Panc1 (cell line): Measurements from ENCODE around the gene USP9X.

ENCODE experiments used
- CTCF ChIP-seq: fragments of 450-650 bp; IDR thresholded peaks from 2 replicates; pipeline ENCODE4 v1.5.1; 2017; ENCODE audit warnings: mild to moderate bottlenecking
- POLR2AphosphoS5 ChIP-seq: IDR thresholded peaks from 2 replicates; pipeline ENCODE4 v1.6.1; 2012; ENCODE audit warnings: mild to moderate bottlenecking, low read depth, low read length, moderate library complexity
- REST ChIP-seq, 2 experiments: IDR thresholded peaks; 2 replicates each; pipeline ENCODE4 v1.6.1; 2011 to 2012; ENCODE audit warnings: low read depth in 2 of 2, control low read depth in 1 of 2, low read length in 1 of 2, mild to moderate bottlenecking in 1 of 2, moderate library complexity in 1 of 2; ENCODE audit not compliant: insufficient read depth in 1 of 2
- SIN3A ChIP-seq: IDR thresholded peaks from 2 replicates; pipeline ENCODE4 v1.6.1; 2012; ENCODE audit warnings: low read depth, mild to moderate bottlenecking, low read length, moderate library complexity, borderline replicate concordance; ENCODE audit not compliant: insufficient read depth

- TF ChIP-seq CTCF (no peak), POLR2AphosphoS5 (no peak), REST (IDR thresholded peaks at IDR 0.05; ENCODE audit: insufficient read depth in 1 of 2, low read depth in 2 of 2, low read length in 1 of 2) (no peak), SIN3A (no peak)
Observed at GRCh38 chrX:41081821-41082220, 3.4 kb upstream of the USP9X start.
